K562 (cell line): ENCODE measurements around the gene FBN1. TPM values are rescaled to one million over a fixed set of nuclear protein-coding genes. Genes with fewer than 3 reads are reported as not detected.

Experiments
- ATAC-seq: fragments of 200-7000 bp; cut with Tn5 transposase; 3 replicates; pipeline ENCODE4 v1.9.1; 2020; ENCODE audit warnings: moderate library complexity
- BruUV-seq: library from RNA; stranded (reverse); fragments of 400-500 nt; replicated peaks from 2 replicates; lab custom pipeline; 2021; lab: Mats Ljungman, UMichigan
- CTCF ChIA-PET: fragments of 300-600 bp; formaldehyde crosslinking; extraction: SDS; loops from one replicate; lab custom pipeline; 2021; ENCODE audit warnings: low intra/inter-chr PET ratio; lab: Yijun Ruan, JAX
- POLR2A ChIA-PET: fragments of 300-600, 350-650 bp; sonication (Branson Sonifier 250); formaldehyde crosslinking; extraction: SDS; loops from one replicate; lab custom pipeline; 2021; ENCODE audit warnings: antibody characterized with exemption, inconsistent platforms; lab: Yijun Ruan, JAX
- DNase-seq, 4 experiments: peaks; one replicate each; pipeline versions ENCODE4 v3.0.0 to v3.0.0-alpha.2; 2011 to 2018; ENCODE audit warnings: low spot score in 3 of 4, mixed read lengths in 3 of 4; ENCODE audit errors: extremely low read depth in 1 of 4
- FAIRE-seq: peaks from 2 replicates; lab custom pipeline; 2011; peaks lifted over from hg19 to GRCh38; lab: Jason Lieb, UNC
- H2AFZ ChIP-seq: 2 replicates; pipeline ENCODE4 v1.6.0; 2011; ENCODE audit warnings: low read depth, low read length, control low read depth, inconsistent platforms
- H3K27ac ChIP-seq: fragments of 200-600 bp; 3 replicates; pipeline ENCODE4 v1.8.0; 2011; ENCODE audit warnings: low read depth, mild to moderate bottlenecking, control low read depth, inconsistent platforms, low read length, moderate library complexity, mixed read lengths; ENCODE audit errors: extremely low read depth
- H3K27me3 ChIP-seq, 2 experiments: fragments of 300-600 bp in 1 of 2; 2 replicates in 1 of 2; 3 replicates in 1 of 2; pipeline versions ENCODE4 v1.6.0 to v1.8.0; 2011; ENCODE audit warnings: inconsistent platforms in 2 of 2, low read length in 2 of 2, mild to moderate bottlenecking in 1 of 2, mixed read lengths in 1 of 2, moderate library complexity in 1 of 2; ENCODE audit not compliant: control insufficient read depth in 2 of 2, insufficient read depth in 2 of 2
- H3K36me3 ChIP-seq: fragments of 300-600 bp; 3 replicates; pipeline ENCODE4 v1.8.0; 2011; ENCODE audit warnings: mild to moderate bottlenecking, low read length, inconsistent platforms; ENCODE audit not compliant: control insufficient read depth, insufficient read depth
- H3K4me1 ChIP-seq, 2 experiments: fragments of 200-600 bp in 1 of 2; replicated peaks in 1 of 2; 2 replicates in 1 of 2; 3 replicates in 1 of 2; pipeline versions ENCODE4 v1.5.1 to v1.8.0; 2011; ENCODE audit warnings: inconsistent platforms in 2 of 2, low read length in 2 of 2, mild to moderate bottlenecking in 1 of 2, mixed read lengths in 1 of 2, moderate library complexity in 1 of 2; ENCODE audit not compliant: control insufficient read depth in 2 of 2, insufficient read depth in 2 of 2
- H3K4me2 ChIP-seq: 2 replicates; pipeline ENCODE4 v1.6.1; 2011; ENCODE audit warnings: low read length, control low read depth, inconsistent platforms, mixed read lengths; ENCODE audit not compliant: insufficient read depth
- H3K4me3 ChIP-seq: fragments of 200-600 bp; sonication (generic), shearing (Covaris generic); 2 replicates; pipeline ENCODE4 v1.5.1; 2016; ENCODE audit warnings: control low read depth, inconsistent platforms
- H3K79me2 ChIP-seq: fragments of 200-600 bp; 3 replicates; pipeline ENCODE4 v1.8.0; 2011; ENCODE audit warnings: low read length, inconsistent platforms; ENCODE audit not compliant: control insufficient read depth, insufficient read depth
- H3K9ac ChIP-seq, 2 experiments: 2 replicates each; pipeline versions ENCODE4 v1.6.0 to v1.6.1; 2011; ENCODE audit warnings: low read depth in 2 of 2, low read length in 2 of 2, control low read depth in 1 of 2, inconsistent platforms in 1 of 2, mild to moderate bottlenecking in 1 of 2, mixed read lengths in 1 of 2; ENCODE audit not compliant: insufficient read depth in 1 of 2
- H3K9me1 ChIP-seq: one replicate; pipeline ENCODE4 v1.6.0; 2011; ENCODE audit warnings: inconsistent platforms, mild to moderate bottlenecking, low read length, moderate library complexity; ENCODE audit not compliant: control insufficient read depth, insufficient read depth
- H3K9me3 ChIP-seq: replicated peaks from 2 replicates; pipeline ENCODE4 v1.5.1; 2011; ENCODE audit warnings: low read depth, low read length, inconsistent platforms; ENCODE audit not compliant: control insufficient read depth, insufficient read depth
- H4K20me1 ChIP-seq: replicated peaks from 2 replicates; pipeline ENCODE4 v1.6.1; 2011; ENCODE audit warnings: low read length, inconsistent platforms, mixed read lengths; ENCODE audit not compliant: control insufficient read depth, insufficient read depth
- CBFB ChIP-seq: sonication (generic); formaldehyde crosslinking; IDR thresholded peaks from 2 replicates; pipeline ENCODE4 v1.4.0; 2020; ENCODE audit warnings: mild to moderate bottlenecking, missing genetic modification reagents
- WGBS: fragments of 100-300 bp; shearing (Covaris generic); methylation state at CpG from one replicate; pipeline ENCODE4 v1.1.6; 2016; ENCODE audit warnings: low coverage, mixed read lengths; ENCODE audit not compliant: insufficient coverage; ENCODE audit errors: missing lambda C conversion rate; 5-methylcytosine and 5-hydroxymethylcytosine counted together
- in situ Hi-C: fragments of 300-500 bp; cut with MboI; formaldehyde crosslinking; loops from 4 replicates; pipeline ENCODE4 v1.15.0; 2018; ENCODE audit warnings: inconsistent platforms, mixed read lengths
- intact Hi-C: fragments of 100-400 bp; cut with micrococcal nuclease; formaldehyde crosslinking; loops from 2 replicates; pipeline ENCODE4 v1.14.2; 2022
- polyA plus RNA-seq, 8 experiments: library from polyadenylated mRNA; depleted of rRNA in 4 of 8; stranded (reverse) in 5 of 8; unstranded in 3 of 8; fragments of >200 nt; fragmentation: Nextera tagmentation in 2 of 8; fragmentation: Illumina TruSeq in 1 of 8; extraction: Ambion mirVana in 2 of 8; extraction: Trizol in 1 of 8; gene quantifications; 2 replicates each; pipeline versions ENCODE4 v1.2.1 to v1.2.3, GENCODE V29; 2011 to 2014; ENCODE audit warnings: inconsistent platforms in 1 of 8, missing spikeins in 1 of 8
- total RNA-seq, 7 experiments: library from RNA; depleted of rRNA in 6 of 7; stranded (reverse); fragments of >200 nt in 6 of 7; fragmentation: Illumina TruSeq in 2 of 7; extraction: Trizol in 2 of 7; gene quantifications; 2 replicates each; pipeline versions ENCODE4 v1.2.1 to v1.2.3, GENCODE V29; 2011 to 2021; ENCODE audit warnings: low replicate concordance in 1 of 7
- TF ChIP-seq, protein P1 (sequence below): fragments of 450-650 bp; IDR thresholded peaks from 2 replicates; pipeline ENCODE4 v1.6.1; 2018; ENCODE audit not compliant: partially characterized antibody

The FBN1 gene
- total and polyA plus RNA-seq, 9 of the 15 experiments (the other 6 are each of a cell fraction or from before 2014, with no cell fraction given) = 0.15 to 1.2 (median 0.60) TPM

DNA sequence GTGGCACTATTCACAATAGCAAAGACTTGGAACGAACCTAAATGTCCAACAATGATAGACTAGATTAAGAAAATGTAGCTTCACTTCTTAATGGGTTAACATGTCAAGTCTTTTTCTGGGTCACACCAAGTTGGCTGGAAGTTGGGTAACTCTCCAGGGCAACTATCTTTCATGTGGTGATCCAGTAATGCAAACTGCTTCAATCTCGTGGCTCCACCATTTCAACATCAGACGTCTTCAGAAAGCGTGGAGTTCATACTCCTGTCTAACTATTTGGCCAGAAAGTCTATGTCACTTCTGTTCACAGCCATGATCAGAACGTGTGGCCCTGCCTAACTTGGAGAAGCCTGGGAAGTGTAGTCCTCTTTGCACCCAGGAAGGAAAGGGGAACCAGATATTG is 282.0 kb downstream of the FBN1 start:
- intact Hi-C loops (no loop called here), in situ Hi-C loops (loop anchor here (25.0 kb wide), 2 partner anchors 449 to 1774 kb away; partner anchors contain the start of gene CEP152)
- TF ChIP-seq CBFB = no peak
- TF ChIP-seq, protein P1, sequence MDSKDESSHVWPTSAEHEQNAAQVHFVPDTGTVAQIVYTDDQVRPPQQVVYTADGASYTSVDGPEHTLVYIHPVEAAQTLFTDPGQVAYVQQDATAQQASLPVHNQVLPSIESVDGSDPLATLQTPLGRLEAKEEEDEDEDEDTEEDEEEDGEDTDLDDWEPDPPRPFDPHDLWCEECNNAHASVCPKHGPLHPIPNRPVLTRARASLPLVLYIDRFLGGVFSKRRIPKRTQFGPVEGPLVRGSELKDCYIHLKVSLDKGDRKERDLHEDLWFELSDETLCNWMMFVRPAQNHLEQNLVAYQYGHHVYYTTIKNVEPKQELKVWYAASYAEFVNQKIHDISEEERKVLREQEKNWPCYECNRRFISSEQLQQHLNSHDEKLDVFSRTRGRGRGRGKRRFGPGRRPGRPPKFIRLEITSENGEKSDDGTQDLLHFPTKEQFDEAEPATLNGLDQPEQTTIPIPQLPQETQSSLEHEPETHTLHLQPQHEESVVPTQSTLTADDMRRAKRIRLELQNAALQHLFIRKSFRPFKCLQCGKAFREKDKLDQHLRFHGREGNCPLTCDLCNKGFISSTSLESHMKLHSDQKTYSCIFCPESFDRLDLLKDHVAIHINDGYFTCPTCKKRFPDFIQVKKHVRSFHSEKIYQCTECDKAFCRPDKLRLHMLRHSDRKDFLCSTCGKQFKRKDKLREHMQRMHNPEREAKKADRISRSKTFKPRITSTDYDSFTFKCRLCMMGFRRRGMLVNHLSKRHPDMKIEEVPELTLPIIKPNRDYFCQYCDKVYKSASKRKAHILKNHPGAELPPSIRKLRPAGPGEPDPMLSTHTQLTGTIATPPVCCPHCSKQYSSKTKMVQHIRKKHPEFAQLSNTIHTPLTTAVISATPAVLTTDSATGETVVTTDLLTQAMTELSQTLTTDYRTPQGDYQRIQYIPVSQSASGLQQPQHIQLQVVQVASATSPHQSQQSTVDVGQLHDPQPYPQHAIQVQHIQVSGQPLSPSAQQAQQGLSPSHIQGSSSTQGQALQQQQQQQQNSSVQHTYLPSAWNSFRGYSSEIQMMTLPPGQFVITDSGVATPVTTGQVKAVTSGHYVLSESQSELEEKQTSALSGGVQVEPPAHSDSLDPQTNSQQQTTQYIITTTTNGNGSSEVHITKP = peak; percentile 15
- ChIA-PET CTCF (no interaction called here), POLR2A (no interaction called here)
- Histone ChIP-seq H3K9ac (no peak overlapping the region), H3K4me3 (no peak overlapping the region), H3K36me3 (no peaks in the 10 kb centered on the region), H2AFZ (peak overlapping the region; percentile 58), H4K20me1 (no peaks in the 10 kb centered on the region), H3K4me1 (peaks cover 0 to 7% of the 10 kb centered on the region in 2 experiments; a peak in 2 of 5 replicates), H3K4me2 (no peak overlapping the region), H3K27ac (no peak overlapping the region), H3K9me1 (no peaks in the 10 kb centered on the region), H3K79me2 (no peaks in the 10 kb centered on the region), H3K9me3 (no peaks in the 10 kb centered on the region; the same call in none of the 2 replicates), H3K27me3 (no peaks in the 10 kb centered on the region; a peak in 1 of 5 replicates)
- BruUV-seq = no TSS peak
- ATAC-seq (no peak), FAIRE-seq (no peak), DNase-seq (no peak)
- 9% methylated on average over 5 of the region's 5 CpGs for WGBS
